Neural progenitor cell (in vitro differentiated cells): ENCODE results near the gene ZNF710. TPM values are rescaled to one million over a fixed set of nuclear protein-coding genes. Genes with fewer than 3 reads are reported as not detected.

Experiments used
- DNase-seq: peaks from one replicate; pipeline ENCODE4 v3.0.0-alpha.2; 2016; ENCODE audit warnings: low spot score
- H2AFZ ChIP-seq: fragments of 200-600 bp; sonication (generic); replicated peaks from 2 replicates; pipeline ENCODE4 v1.6.1; 2016; ENCODE audit warnings: antibody characterized with exemption
- H3F3A ChIP-seq: fragments of 200-600 bp; sonication (generic); 2 replicates; pipeline ENCODE4 v1.6.1; 2016; ENCODE audit warnings: antibody characterized with exemption, low read depth
- H3K27ac ChIP-seq: fragments of 200-600 bp; sonication (generic); 2 replicates; pipeline ENCODE4 v1.5.1; 2016; ENCODE audit warnings: mild to moderate bottlenecking
- H3K27me3 ChIP-seq: fragments of 200-600 bp; sonication (generic); 2 replicates; pipeline ENCODE4 v1.6.1; 2016; ENCODE audit warnings: mild to moderate bottlenecking, moderate library complexity
- H3K36me3 ChIP-seq: fragments of 200-600 bp; sonication (generic); 2 replicates; pipeline ENCODE4 v1.5.1; 2016
- H3K4me1 ChIP-seq: fragments of 200-600 bp; sonication (generic); 2 replicates; pipeline ENCODE4 v1.6.1; 2016; ENCODE audit warnings: mixed run types
- H3K4me2 ChIP-seq: fragments of 200-600 bp; sonication (generic); 2 replicates; pipeline ENCODE4 v1.6.1; 2016
- H3K4me3 ChIP-seq: fragments of 200-600 bp; sonication (generic); 2 replicates; pipeline ENCODE4 v1.5.1; 2016
- H3K79me2 ChIP-seq: fragments of 200-600 bp; sonication (generic); 2 replicates; pipeline ENCODE4 v1.6.1; 2016; ENCODE audit warnings: low read depth
- H3K9ac ChIP-seq: fragments of 200-600 bp; sonication (generic); 2 replicates; pipeline ENCODE4 v1.6.1; 2016
- H3K9me3 ChIP-seq: fragments of 200-600 bp; sonication (generic); 2 replicates; pipeline ENCODE4 v1.5.1; 2016; ENCODE audit warnings: low read depth
- H4K20me1 ChIP-seq: fragments of 200-600 bp; sonication (generic); 2 replicates; pipeline ENCODE4 v1.6.1; 2016; ENCODE audit warnings: low read depth
- H3K27ac Mint-ChIP-seq: 3 replicates; pipeline ENCODE4 v1.8.0; 2021; ENCODE audit warnings: mixed read lengths
- H3K27me3 Mint-ChIP-seq: 2 replicates; pipeline ENCODE4 v1.8.0; 2022; ENCODE audit warnings: low read depth, mild to moderate bottlenecking, inconsistent platforms, moderate library complexity, mixed read lengths; ENCODE audit not compliant: insufficient read depth
- H3K36me3 Mint-ChIP-seq: 3 replicates; pipeline ENCODE4 v1.8.0; 2021; ENCODE audit warnings: mixed read lengths
- H3K4me1 Mint-ChIP-seq: 3 replicates; pipeline ENCODE4 v1.8.0; 2021; ENCODE audit warnings: mixed read lengths
- H3K4me3 Mint-ChIP-seq: 3 replicates; pipeline ENCODE4 v1.8.0; 2021; ENCODE audit warnings: mild to moderate bottlenecking, moderate library complexity, mixed read lengths
- H3K9me3 Mint-ChIP-seq: 3 replicates; pipeline ENCODE4 v1.8.0; 2020; ENCODE audit warnings: mixed read lengths
- EZH2 ChIP-seq: fragments of 200-600 bp; sonication (generic); IDR thresholded peaks from 2 replicates; pipeline ENCODE4 v1.6.1; 2017; ENCODE audit warnings: antibody characterized with exemption, mild to moderate bottlenecking, moderate library complexity
- EZH2phosphoT487 ChIP-seq: fragments of 200-600 bp; sonication (generic); IDR thresholded peaks from 2 replicates; pipeline ENCODE4 v1.6.1; 2017; ENCODE audit warnings: antibody characterized with exemption
- total RNA-seq: library from RNA; depleted of rRNA; stranded (reverse); fragments of >200 nt; gene quantifications from 2 replicates; pipeline ENCODE4 v1.2.3, GENCODE V29; 2015; ENCODE audit warnings: low replicate concordance
- TF ChIP-seq, protein P1 (sequence below): fragments of 200-600 bp; sonication (generic); IDR thresholded peaks from 2 replicates; pipeline ENCODE4 v1.5.1; 2017; ENCODE audit warnings: antibody characterized with exemption, mild to moderate bottlenecking

ZNF710 gene
- total RNA-seq, 1 donor from 2014 or later: 14.9 TPM

DNA sequence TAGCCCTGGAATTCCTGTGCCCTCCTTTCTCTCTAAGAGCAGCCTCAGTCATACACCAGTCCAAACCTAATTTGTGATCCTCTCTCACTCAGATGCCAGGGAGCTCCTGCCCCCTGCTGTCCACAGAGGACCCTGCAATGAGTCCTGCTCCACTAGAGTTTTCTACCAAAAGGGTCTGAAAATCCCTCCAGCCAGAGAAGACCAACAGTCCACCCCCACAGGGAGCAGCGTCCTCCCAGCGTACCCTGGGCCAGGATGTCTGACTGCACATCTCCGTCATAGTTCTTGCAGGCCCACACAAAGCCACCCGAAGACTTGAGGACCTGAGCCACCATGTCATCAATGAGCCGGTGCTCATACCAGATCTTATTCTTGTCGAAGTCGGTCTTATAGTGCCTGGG, 85.7 kb downstream of the ZNF710 start:
- H3K36me3 ChIP-seq: no peaks in the 10 kb centered on the region
- no peaks in the 10 kb centered on the region for H3K9me3 Mint-ChIP-seq

DNA sequence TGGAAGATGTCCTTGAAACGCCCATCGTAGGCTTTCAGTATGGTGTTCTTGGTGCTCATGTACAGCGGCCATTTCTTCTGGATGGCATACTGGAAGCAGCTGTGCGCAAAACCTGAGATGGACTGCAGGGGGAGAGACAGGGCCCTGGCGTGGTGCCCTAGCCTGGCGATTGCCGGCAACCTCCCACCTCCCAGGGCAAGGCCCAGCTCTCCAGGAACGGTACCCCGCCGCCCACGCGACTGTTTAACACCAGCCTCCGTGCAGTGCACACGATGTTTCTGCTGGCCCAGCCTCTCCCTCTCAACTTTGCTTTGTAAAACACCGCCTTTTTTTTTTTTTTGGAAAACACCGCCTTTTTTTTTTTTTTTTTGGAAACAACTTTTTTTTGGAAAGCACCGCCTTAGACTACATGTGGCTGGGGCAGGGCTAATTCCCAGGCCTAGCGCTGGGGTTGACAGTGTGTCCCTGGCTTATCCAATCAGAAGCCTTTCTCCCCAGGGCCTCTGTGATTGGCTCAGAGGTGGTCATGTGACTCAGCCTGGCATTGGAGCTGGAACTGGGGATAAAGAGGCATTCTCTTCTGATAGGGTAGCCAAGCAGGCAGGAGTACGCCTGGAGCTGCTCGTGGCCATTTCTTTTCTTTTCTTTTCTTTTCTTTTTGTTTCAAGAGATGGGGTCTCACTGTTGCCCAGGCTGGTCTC, 86.5 kb downstream of the ZNF710 start:
- Histone ChIP-seq H2AFZ (no peak overlapping the region), H3K9me3 (no peaks in the 10 kb centered on the region), H4K20me1 (peaks cover 3% of the 10 kb centered on the region), H3K27ac (no peak overlapping the region), H3F3A (peaks cover 7% of the 10 kb centered on the region), H3K4me2 (no peak overlapping the region), H3K4me3 (no peak overlapping the region), H3K36me3 (no peaks in the 10 kb centered on the region), H3K4me1 (peaks cover under 1% of the 10 kb centered on the region), H3K9ac (no peak overlapping the region), H3K27me3 (no peaks in the 10 kb centered on the region), H3K79me2 (peaks cover 1% of the 10 kb centered on the region)
- DNase-seq: no peak
- H3K36me3 Mint-ChIP-seq: peaks cover 36% of the 10 kb centered on the region
- TF ChIP-seq EZH2phosphoT487: no peak
- TF ChIP-seq, protein P1, sequence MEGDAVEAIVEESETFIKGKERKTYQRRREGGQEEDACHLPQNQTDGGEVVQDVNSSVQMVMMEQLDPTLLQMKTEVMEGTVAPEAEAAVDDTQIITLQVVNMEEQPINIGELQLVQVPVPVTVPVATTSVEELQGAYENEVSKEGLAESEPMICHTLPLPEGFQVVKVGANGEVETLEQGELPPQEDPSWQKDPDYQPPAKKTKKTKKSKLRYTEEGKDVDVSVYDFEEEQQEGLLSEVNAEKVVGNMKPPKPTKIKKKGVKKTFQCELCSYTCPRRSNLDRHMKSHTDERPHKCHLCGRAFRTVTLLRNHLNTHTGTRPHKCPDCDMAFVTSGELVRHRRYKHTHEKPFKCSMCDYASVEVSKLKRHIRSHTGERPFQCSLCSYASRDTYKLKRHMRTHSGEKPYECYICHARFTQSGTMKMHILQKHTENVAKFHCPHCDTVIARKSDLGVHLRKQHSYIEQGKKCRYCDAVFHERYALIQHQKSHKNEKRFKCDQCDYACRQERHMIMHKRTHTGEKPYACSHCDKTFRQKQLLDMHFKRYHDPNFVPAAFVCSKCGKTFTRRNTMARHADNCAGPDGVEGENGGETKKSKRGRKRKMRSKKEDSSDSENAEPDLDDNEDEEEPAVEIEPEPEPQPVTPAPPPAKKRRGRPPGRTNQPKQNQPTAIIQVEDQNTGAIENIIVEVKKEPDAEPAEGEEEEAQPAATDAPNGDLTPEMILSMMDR: no peak
- no peak for TF ChIP-seq EZH2
- no peaks in the 10 kb centered on the region for H3K9me3 Mint-ChIP-seq
- H3K27me3 Mint-ChIP-seq: peaks cover 6% of the 10 kb centered on the region
- no peak overlapping the region for H3K4me3 Mint-ChIP-seq
- no peak overlapping the region for H3K27ac Mint-ChIP-seq
- peaks cover 3% of the 10 kb centered on the region for H3K4me1 Mint-ChIP-seq

More for the DNA sequence above, 85.7 kb downstream of the ZNF710 start:
- TF ChIP-seq, protein P1: peak; percentile 71
- TF ChIP-seq EZH2phosphoT487: no peak
- TF ChIP-seq EZH2: no peak
- Mint-ChIP-seq H3K27me3 (peaks cover 6% of the 10 kb centered on the region), H3K27ac (no peak overlapping the region), H3K4me1 (peaks cover 3% of the 10 kb centered on the region), H3K36me3 (peaks cover 34% of the 10 kb centered on the region), H3K4me3 (no peak overlapping the region)
- H3K27ac ChIP-seq: no peak overlapping the region
- peaks cover 14% of the 10 kb centered on the region for H3F3A ChIP-seq
- H3K4me2 ChIP-seq: no peak overlapping the region
- H3K9me3 ChIP-seq: no peaks in the 10 kb centered on the region
- H4K20me1 ChIP-seq: peaks cover 9% of the 10 kb centered on the region
- no peaks in the 10 kb centered on the region for H3K79me2 ChIP-seq
- peak; percentile 59 for DNase-seq
- H3K9ac ChIP-seq: no peak overlapping the region
- H3K27me3 ChIP-seq: no peaks in the 10 kb centered on the region
- H2AFZ ChIP-seq: no peak overlapping the region
- H3K4me3 ChIP-seq: no peak overlapping the region
- peaks cover 7% of the 10 kb centered on the region for H3K4me1 ChIP-seq

DNA sequence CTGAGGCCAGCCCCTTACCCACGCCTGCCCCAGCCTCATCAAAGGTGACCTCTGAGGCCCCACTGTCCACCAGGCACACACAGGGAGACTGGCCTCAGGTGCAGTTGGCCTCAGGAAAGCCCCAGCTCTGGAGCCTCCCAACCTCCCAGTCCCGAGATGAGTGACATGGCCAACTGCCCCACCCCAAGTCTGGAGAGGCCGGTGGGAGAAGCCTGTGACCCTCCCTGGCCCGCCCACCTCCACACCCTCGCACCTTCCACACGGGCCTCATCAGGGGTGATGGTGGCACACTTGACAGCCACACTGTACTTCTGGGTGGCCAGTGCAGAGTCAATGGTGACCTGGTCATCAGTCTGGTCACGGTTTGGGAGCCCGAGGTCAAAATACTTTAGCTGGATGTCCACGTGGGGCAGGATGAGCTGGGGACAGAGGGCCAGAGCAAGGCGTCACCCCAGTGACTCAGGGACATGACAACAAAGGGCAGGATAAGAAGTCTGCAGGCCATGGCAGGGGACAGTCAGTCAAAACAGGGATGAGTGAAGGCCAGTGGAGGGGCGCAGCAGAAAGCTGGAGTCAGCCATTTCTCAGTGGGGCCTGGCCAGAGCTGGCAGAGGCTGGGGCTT, 89.2 kb downstream of the ZNF710 start:
- no peak for DNase-seq
- Histone ChIP-seq H3K36me3 (no peaks in the 10 kb centered on the region), H3K27ac (no peak overlapping the region), H3K79me2 (peaks cover 25% of the 10 kb centered on the region), H3K9me3 (no peaks in the 10 kb centered on the region), H3K27me3 (no peaks in the 10 kb centered on the region), H3K9ac (no peak overlapping the region), H3K4me2 (no peak overlapping the region), H4K20me1 (peaks cover 17% of the 10 kb centered on the region), H2AFZ (no peak overlapping the region), H3K4me1 (no peaks in the 10 kb centered on the region), H3F3A (peaks cover 4% of the 10 kb centered on the region), H3K4me3 (no peak overlapping the region)
- Mint-ChIP-seq H3K4me3 (no peak overlapping the region), H3K27me3 (peaks cover 6% of the 10 kb centered on the region), H3K36me3 (peaks cover 38% of the 10 kb centered on the region), H3K4me1 (peaks cover 6% of the 10 kb centered on the region), H3K9me3 (no peaks in the 10 kb centered on the region), H3K27ac (no peak overlapping the region)
- TF ChIP-seq EZH2phosphoT487 (no peak), EZH2 (no peak)
- TF ChIP-seq, protein P1: no peak
